Measurements from ENCODE around the gene C1orf159.
"Not testable (repeated sequence)": the region's sequence is repeated elsewhere in the genome, so short reads cannot be mapped to it uniquely, and the experiment has no call there.

The C1orf159 gene

GRCh38 chr1:1142844-1143243 lies 27.0 kb upstream of the C1orf159 start:
- no peak overlapping the region for H3K27ac ChIP-seq (ENCODE audit: low read length)
- H3K9ac ChIP-seq (ENCODE audit: low read depth, low read length): no peak overlapping the region
- no peak overlapping the region for H3K4me2 ChIP-seq (ENCODE audit: insufficient read depth, low read length)
- H3K79me2 ChIP-seq (ENCODE audit: insufficient read depth, low read length): no peaks in the 10 kb centered on the region
- no peaks in the 10 kb centered on the region for H3K9me3 ChIP-seq (ENCODE audit: insufficient read depth, low read length, severe bottlenecking)
- no peak overlapping the region for H3K4me3 ChIP-seq (ENCODE audit: low read depth in 1 of 2, low read length in 2 of 2)
- no peaks in the 10 kb centered on the region for H3K36me3 ChIP-seq (ENCODE audit: insufficient read depth, low read length)
- no peak for DNase-seq
- H4K20me1 ChIP-seq (ENCODE audit: insufficient read depth, low read length): peaks cover 3% of the 10 kb centered on the region; the same call in 1 of the 2 replicates
- ATAC-seq (ENCODE audit: insufficient read depth, low read depth): no peak
- H2AFZ ChIP-seq (ENCODE audit: low read depth, low read length): no peak overlapping the region
- no peak for TF ChIP-seq EZH2 (IDR thresholded peaks at IDR 0.05; ENCODE audit: borderline replicate concordance, low read depth, low read length, severe bottlenecking)
- H3K4me1 ChIP-seq (ENCODE audit: insufficient read depth, low read length): no peaks in the 10 kb centered on the region
- H3K27me3 ChIP-seq (ENCODE audit: insufficient read depth, low read length, poor library complexity): peaks cover 1% of the 10 kb centered on the region

- not testable (repeated sequence) for H3K9ac ChIP-seq (ENCODE audit: low read depth, low read length)
Measured at GRCh38 chr1:1142352-1142751, 26.5 kb upstream of the C1orf159 start.

GRCh38 chr1:1141911-1142250 lies 26.0 kb upstream of the C1orf159 start:
- Histone ChIP-seq H3K4me2 (ENCODE audit: insufficient read depth, low read length) (no peak overlapping the region), H3K4me1 (ENCODE audit: insufficient read depth, low read length) (peaks cover 3% of the 10 kb centered on the region; the same call in 1 of the 2 replicates)

More at GRCh38 chr1:1142352-1142751, 26.5 kb upstream of the C1orf159 start:
- H3K4me3 ChIP-seq (ENCODE audit: low read depth in 1 of 2, low read length in 2 of 2); ATAC-seq (ENCODE audit: insufficient read depth, low read depth); H3K4me1 ChIP-seq (ENCODE audit: insufficient read depth, low read length); H3K27me3 ChIP-seq (ENCODE audit: insufficient read depth, low read length, poor library complexity); H3K36me3 ChIP-seq (ENCODE audit: insufficient read depth, low read length); H3K27ac ChIP-seq (ENCODE audit: low read length); H2AFZ ChIP-seq (ENCODE audit: low read depth, low read length); H3K4me2 ChIP-seq (ENCODE audit: insufficient read depth, low read length); H3K79me2 ChIP-seq (ENCODE audit: insufficient read depth, low read length); DNase-seq; H4K20me1 ChIP-seq (ENCODE audit: insufficient read depth, low read length); H3K9me3 ChIP-seq (ENCODE audit: insufficient read depth, low read length, severe bottlenecking): not testable (repeated sequence)

GRCh38 chr1:1141244-1141910 lies 25.5 kb upstream of the C1orf159 start:
- Histone ChIP-seq H3K27me3 (ENCODE audit: insufficient read depth, low read length, poor library complexity) (peaks cover 16% of the 10 kb centered on the region), H3K79me2 (ENCODE audit: insufficient read depth, low read length) (no peaks in the 10 kb centered on the region), H3K4me2 (ENCODE audit: insufficient read depth, low read length) (no peak overlapping the region), H4K20me1 (ENCODE audit: insufficient read depth, low read length) (peaks cover 3% of the 10 kb centered on the region), H3K36me3 (ENCODE audit: insufficient read depth, low read length) (no peaks in the 10 kb centered on the region), H2AFZ (ENCODE audit: low read depth, low read length) (no peak overlapping the region), H3K27ac (ENCODE audit: low read length) (no peak overlapping the region), H3K9me3 (ENCODE audit: insufficient read depth, low read length, severe bottlenecking) (no peaks in the 10 kb centered on the region), H3K9ac (ENCODE audit: low read depth, low read length) (no peak overlapping the region), H3K4me3 (ENCODE audit: low read depth in 1 of 2, low read length in 2 of 2) (no peak overlapping the region), H3K4me1 (ENCODE audit: insufficient read depth, low read length) (peaks cover 3% of the 10 kb centered on the region; the same call in 1 of the 2 replicates)
- TF ChIP-seq EZH2 (IDR thresholded peaks at IDR 0.05; ENCODE audit: borderline replicate concordance, low read depth, low read length, severe bottlenecking) (no peak), CTCF (IDR thresholded peaks at IDR 0.05; ENCODE audit: borderline replicate concordance, extremely low read depth, low read length, poor library complexity, severe bottlenecking) (no peak)
- ATAC-seq (ENCODE audit: insufficient read depth, low read depth) (no peak), DNase-seq (peak; percentile 30)

More at GRCh38 chr1:1141911-1142250, 26.0 kb upstream of the C1orf159 start:
- no peaks in the 10 kb centered on the region for H3K36me3 ChIP-seq (ENCODE audit: insufficient read depth, low read length)
- DNase-seq (no peak), ATAC-seq (ENCODE audit: insufficient read depth, low read depth) (no peak)
- H3K27me3 ChIP-seq (ENCODE audit: insufficient read depth, low read length, poor library complexity): peaks cover 11% of the 10 kb centered on the region
- no peaks in the 10 kb centered on the region for H3K9me3 ChIP-seq (ENCODE audit: insufficient read depth, low read length, severe bottlenecking)
- no peak overlapping the region for H3K4me3 ChIP-seq (ENCODE audit: low read depth in 1 of 2, low read length in 2 of 2)
- peaks cover 3% of the 10 kb centered on the region; the same call in 1 of the 2 replicates for H4K20me1 ChIP-seq (ENCODE audit: insufficient read depth, low read length)
- TF ChIP-seq CTCF (IDR thresholded peaks at IDR 0.05; ENCODE audit: borderline replicate concordance, extremely low read depth, low read length, poor library complexity, severe bottlenecking) (no peak), EZH2 (IDR thresholded peaks at IDR 0.05; ENCODE audit: borderline replicate concordance, low read depth, low read length, severe bottlenecking) (no peak)
- no peak overlapping the region for H3K9ac ChIP-seq (ENCODE audit: low read depth, low read length)
- H2AFZ ChIP-seq (ENCODE audit: low read depth, low read length): no peak overlapping the region
- H3K27ac ChIP-seq (ENCODE audit: low read length): no peak overlapping the region
- no peaks in the 10 kb centered on the region for H3K79me2 ChIP-seq (ENCODE audit: insufficient read depth, low read length)

Data from DND-41 (cell line).